AG10803 (cell line): Measurements from ENCODE around the gene CTIF.
A peak's percentile ranks its signal among the peaks of the same experiment; 100 is the strongest.

Source experiments
- DNase-seq: peaks from one replicate; pipeline ENCODE4 v3.0.0; 2010; ENCODE audit warnings: low read depth
- H3K4me3 ChIP-seq: 2 replicates; pipeline ENCODE4 v1.5.1; 2011; ENCODE audit warnings: mild to moderate bottlenecking, low read length, control low read depth
- TF ChIP-seq, protein P1 (sequence below): conservative IDR thresholded peaks from 2 replicates; pipeline ENCODE4 v1.5.1; 2011; ENCODE audit warnings: mild to moderate bottlenecking, low read length, control low read depth, inconsistent platforms

The CTIF gene

GRCh38 chr18:48620071-48620470 lies 81.2 kb downstream of the CTIF start:
- no peak overlapping the region for H3K4me3 ChIP-seq
- DNase-seq: peak; percentile 34
- TF ChIP-seq, protein P1, sequence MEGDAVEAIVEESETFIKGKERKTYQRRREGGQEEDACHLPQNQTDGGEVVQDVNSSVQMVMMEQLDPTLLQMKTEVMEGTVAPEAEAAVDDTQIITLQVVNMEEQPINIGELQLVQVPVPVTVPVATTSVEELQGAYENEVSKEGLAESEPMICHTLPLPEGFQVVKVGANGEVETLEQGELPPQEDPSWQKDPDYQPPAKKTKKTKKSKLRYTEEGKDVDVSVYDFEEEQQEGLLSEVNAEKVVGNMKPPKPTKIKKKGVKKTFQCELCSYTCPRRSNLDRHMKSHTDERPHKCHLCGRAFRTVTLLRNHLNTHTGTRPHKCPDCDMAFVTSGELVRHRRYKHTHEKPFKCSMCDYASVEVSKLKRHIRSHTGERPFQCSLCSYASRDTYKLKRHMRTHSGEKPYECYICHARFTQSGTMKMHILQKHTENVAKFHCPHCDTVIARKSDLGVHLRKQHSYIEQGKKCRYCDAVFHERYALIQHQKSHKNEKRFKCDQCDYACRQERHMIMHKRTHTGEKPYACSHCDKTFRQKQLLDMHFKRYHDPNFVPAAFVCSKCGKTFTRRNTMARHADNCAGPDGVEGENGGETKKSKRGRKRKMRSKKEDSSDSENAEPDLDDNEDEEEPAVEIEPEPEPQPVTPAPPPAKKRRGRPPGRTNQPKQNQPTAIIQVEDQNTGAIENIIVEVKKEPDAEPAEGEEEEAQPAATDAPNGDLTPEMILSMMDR: no peak

DNA sequence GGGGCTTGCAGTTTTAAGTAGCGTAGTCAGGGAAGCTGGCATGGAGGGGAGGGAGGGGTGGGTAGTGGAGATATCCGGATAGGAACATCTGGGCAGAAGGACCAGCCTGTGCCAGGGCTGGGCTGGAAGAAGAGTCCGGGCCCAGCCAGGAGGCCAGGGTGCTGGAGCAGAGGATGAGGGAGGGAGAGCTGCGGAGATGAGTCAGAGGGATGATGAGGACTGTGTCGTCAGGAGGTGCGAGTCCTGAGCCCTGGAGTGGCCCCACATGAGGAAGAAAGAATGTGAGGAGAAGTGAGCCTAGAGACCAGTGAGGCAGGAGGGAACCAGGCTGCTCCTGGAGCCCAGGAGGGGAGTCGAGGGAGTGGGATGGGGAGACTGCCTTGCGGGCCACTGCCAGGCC lies 82.4 kb downstream of the CTIF start:
- H3K4me3 ChIP-seq: no peak overlapping the region
- DNase-seq: peak; percentile 82
- TF ChIP-seq, protein P1: no peak

DNA sequence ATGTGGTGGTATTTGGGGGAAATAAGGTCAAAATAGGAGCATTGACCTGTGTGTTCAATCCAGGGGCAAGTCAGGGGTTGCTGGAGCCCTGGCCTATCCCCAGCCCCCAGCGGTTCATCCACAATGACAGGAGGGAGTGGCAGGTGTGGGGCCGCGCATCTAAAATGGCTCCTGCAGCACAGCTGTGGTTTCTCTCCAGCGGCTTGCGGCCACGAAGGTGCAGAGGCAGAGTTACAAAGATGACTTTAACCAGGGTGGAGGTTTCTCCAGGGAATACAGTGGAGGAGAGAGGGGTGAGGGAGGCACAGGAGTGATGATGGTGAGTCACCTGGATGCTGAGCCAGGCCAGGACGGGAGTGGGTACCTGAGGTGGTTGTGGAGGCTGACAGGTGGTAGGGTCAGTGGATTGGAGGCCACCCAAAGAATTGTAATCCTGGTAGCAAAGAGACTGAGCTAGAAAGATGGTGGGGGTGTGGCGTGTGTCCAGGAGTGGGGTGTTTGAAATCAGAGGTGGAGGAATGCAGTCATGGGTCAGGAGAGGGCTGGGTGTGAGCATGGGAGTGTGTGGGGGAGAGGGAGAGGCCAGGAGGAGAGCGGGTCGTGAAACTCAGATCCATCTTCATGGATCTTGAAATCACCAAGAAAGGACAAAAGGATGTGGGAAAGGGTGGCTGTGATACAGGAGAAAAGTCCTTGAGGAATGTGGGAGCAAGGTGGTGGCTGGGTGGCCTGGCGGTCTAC lies 83.2 kb downstream of the CTIF start:
- peak; percentile 28 for DNase-seq
- TF ChIP-seq, protein P1: no peak
- H3K4me3 ChIP-seq: no peak overlapping the region

- peak; percentile 56 for DNase-seq
- TF ChIP-seq, protein P1: no peak
- no peak overlapping the region for H3K4me3 ChIP-seq
Measured at GRCh38 chr18:48622911-48623431, 84.1 kb downstream of the CTIF start.

DNA sequence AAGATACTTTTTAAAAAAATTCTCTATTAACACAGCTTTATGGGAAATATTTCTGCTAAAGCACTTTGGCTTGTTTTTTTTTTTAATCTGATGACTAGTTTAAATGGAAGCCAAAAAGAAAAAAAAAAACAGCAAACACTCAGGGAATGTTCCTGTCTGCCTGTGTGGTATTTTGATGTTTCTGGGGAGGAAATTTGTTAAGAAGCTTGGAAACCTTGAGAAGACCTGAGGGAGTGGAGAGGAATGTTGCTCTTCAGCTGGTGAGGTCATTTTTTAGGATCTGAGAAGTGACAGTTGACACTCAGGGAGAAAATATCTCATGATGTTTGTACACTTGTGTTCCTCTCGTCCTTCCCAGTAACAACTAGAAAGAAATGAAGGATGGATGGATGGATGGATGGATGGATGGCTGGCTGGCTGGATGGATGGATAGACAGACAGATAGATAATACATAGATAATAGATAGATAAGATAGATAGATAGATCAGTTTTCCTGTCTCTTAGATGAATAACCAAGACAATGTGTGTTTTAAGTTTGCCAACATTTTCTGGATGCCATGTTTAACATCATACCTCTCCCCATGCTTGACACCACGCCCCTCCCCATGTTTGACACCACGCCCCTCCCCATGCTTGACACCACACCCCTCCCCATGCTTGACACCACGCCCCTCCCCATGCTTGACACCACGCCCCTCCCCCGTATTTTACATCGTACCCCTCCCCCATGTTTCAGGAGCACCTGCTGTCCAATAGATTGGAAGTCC lies 84.8 kb downstream of the CTIF start:
- no peak overlapping the region for H3K4me3 ChIP-seq
- TF ChIP-seq, protein P1: no peak
- DNase-seq: peak; percentile 95

DNA sequence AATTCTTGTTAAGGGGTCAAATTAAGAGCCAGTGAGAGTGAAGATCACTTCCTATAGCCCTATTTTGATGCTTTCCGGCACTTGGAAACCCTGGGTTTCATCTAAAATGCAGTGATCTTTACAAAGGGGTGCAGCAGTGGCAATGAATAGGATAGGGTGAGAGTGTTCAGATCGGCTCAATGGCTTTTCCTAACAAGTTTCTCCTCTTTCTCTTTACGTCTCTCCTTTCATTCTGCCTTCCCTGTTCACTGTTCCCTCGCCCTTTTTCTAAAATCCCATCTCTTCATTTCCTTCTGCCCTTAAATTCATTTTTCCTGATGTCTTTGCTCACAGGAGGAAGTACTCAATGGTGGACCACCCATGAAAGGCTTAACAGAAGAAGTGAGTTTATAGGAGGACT lies 86.0 kb downstream of the CTIF start:
- TF ChIP-seq, protein P1: no peak
- no peak for DNase-seq
- H3K4me3 ChIP-seq: no peak overlapping the region
